ENCODE results near the gene DUS2. TPM values are rescaled to one million over a fixed set of nuclear protein-coding genes. Genes with fewer than 3 reads are reported as not detected.
A peak's percentile ranks its signal among the peaks of the same experiment; 100 is the strongest.

The DUS2 gene
- total and polyA plus RNA-seq, 9 of the 15 experiments (the other 6 are each of a cell fraction or from before 2014, with no cell fraction given), result 5.8 to 22.5 (median 20.6) TPM

GRCh38 chr16:68022728-68023537 lies at the start of gene DUS2, which contains the start of gene DDX28 (continued):
- no peak for TF ChIP-seq ZNF165 (CRISPR knock-in tag; IDR thresholded peaks at IDR 0.05; ENCODE audit: borderline replicate concordance)
- TF ChIP-seq FIP1L1 (IDR thresholded peaks at IDR 0.05; ENCODE audit: low read depth, low read length, poor library complexity, severe bottlenecking), result peak; percentile 70
- TF ChIP-seq ZNF512 (tag; IDR thresholded peaks at IDR 0.05), result no peak
- no peak for TF ChIP-seq HNRNPUL1 (IDR thresholded peaks at IDR 0.05; ENCODE audit: low read length)
- no peak for TF ChIP-seq HDAC3 (IDR thresholded peaks at IDR 0.05; ENCODE audit: borderline replicate concordance, partially characterized antibody)
- no peak for TF ChIP-seq ZNF77 (CRISPR knock-in tag; IDR thresholded peaks at IDR 0.05)
- TF ChIP-seq MYBL2 (IDR thresholded peaks at IDR 0.05; ENCODE audit: low read depth), result peak; percentile 16; the same call in 1 of the 2 replicates
- no peak for TF ChIP-seq MYBL2 (CRISPR knock-in tag; IDR thresholded peaks at IDR 0.05; ENCODE audit: borderline replicate concordance)
- 0 out of 4 replicates have a peak, but pooled peaks of 1 of the 2 experiments have one; percentile 17 for TF ChIP-seq SRF (CRISPR knock-in tag; IDR thresholded peaks at IDR 0.05)
- peak; percentile 92 for TF ChIP-seq ARID4B (CRISPR knock-in tag; IDR thresholded peaks at IDR 0.05)
- peak in 2 of 3 experiments; percentile 48 to 88; a peak in 3 of 6 replicates for TF ChIP-seq ZBTB11 (CRISPR knock-in tag; IDR thresholded peaks at IDR 0.05)
- no peak for TF ChIP-seq ZBTB8A (IDR thresholded peaks at IDR 0.05; ENCODE audit: partially characterized antibody)
- TF ChIP-seq HLTF (IDR thresholded peaks at IDR 0.05), result 0 out of 2 replicates have a peak, but pooled peaks have one; percentile 11
- peak; percentile 81 for TF ChIP-seq KLF16 (IDR thresholded peaks at IDR 0.05)
- TF ChIP-seq MITF (IDR thresholded peaks at IDR 0.05), result peak; percentile 32; the same call in 1 of the 2 replicates
